K562 (cell line): Measurements from ENCODE around the gene FAM222A. TPM values are rescaled to one million over a fixed set of nuclear protein-coding genes. Genes with fewer than 3 reads are reported as not detected.

Experiments
- ARID1B ChIP-seq: fragments of 450-650 bp; IDR thresholded peaks from 2 replicates; pipeline ENCODE4 v1.6.1; 2016; ENCODE audit warnings: antibody characterized with exemption, mild to moderate bottlenecking, inconsistent platforms
- BHLHE40 ChIP-seq: IDR thresholded peaks from 2 replicates; pipeline ENCODE4 v1.6.1; 2011; ENCODE audit warnings: low read length, improper control_type of control experiment
- CSDE1 ChIP-seq, 2 experiments: fragments of 450-650 bp; IDR thresholded peaks; 2 replicates each; pipeline ENCODE4 v1.6.1; 2016; ENCODE audit warnings: mild to moderate bottlenecking in 1 of 2
- E2F1 ChIP-seq: sonication (generic); formaldehyde crosslinking; IDR thresholded peaks from 2 replicates; pipeline ENCODE4 v1.8.1; 2023; ENCODE audit warnings: mild to moderate bottlenecking, missing genetic modification reagents, moderate library complexity
- EHMT2 ChIP-seq: fragments of 450-650 bp; IDR thresholded peaks from 2 replicates; pipeline ENCODE4 v1.6.1; 2018; ENCODE audit warnings: antibody characterized with exemption
- ESRRA ChIP-seq: fragments of 450-650 bp; IDR thresholded peaks from 2 replicates; pipeline ENCODE4 v1.6.1; 2014; ENCODE audit warnings: low read depth, mild to moderate bottlenecking, moderate library complexity, borderline replicate concordance
- EWSR1 ChIP-seq: fragments of 450-650 bp; IDR thresholded peaks from 2 replicates; pipeline ENCODE4 v1.6.1; 2018; ENCODE audit warnings: borderline replicate concordance, mild to moderate bottlenecking, low read depth, moderate library complexity; ENCODE audit not compliant: partially characterized antibody
- FOXA1 ChIP-seq: fragments of 450-650 bp; IDR thresholded peaks from 2 replicates; pipeline ENCODE4 v1.6.1; 2016; ENCODE audit warnings: mild to moderate bottlenecking, borderline replicate concordance
- FOXA3 ChIP-seq, 2 experiments: fragments of 450-650 bp in 1 of 2; sonication (generic) in 1 of 2; formaldehyde crosslinking; IDR thresholded peaks in 1 of 2; conservative IDR thresholded peaks in 1 of 2; 2 replicates each; pipeline versions ENCODE4 v1.4.0 to v1.8.0; 2020 to 2022; ENCODE audit warnings: mild to moderate bottlenecking in 2 of 2, missing genetic modification reagents in 1 of 2
- NR2C2 ChIP-seq, 2 experiments: fragments of 200-800 bp in 1 of 2; sonication (Bioruptor generic) in 1 of 2; sonication (generic) in 1 of 2; formaldehyde crosslinking in 1 of 2; IDR thresholded peaks; 2 replicates each; pipeline versions ENCODE4 v1.6.1 to v1.8.0; 2016 to 2022; ENCODE audit warnings: mild to moderate bottlenecking in 1 of 2, missing compliant biosample characterization in 1 of 2, missing genetic modification characterization in 1 of 2, missing genetic modification reagents in 1 of 2
- RBM17 ChIP-seq: fragments of 200-400 bp; formaldehyde crosslinking; IDR thresholded peaks from 2 replicates; pipeline ENCODE4 v1.6.1; 2017; ENCODE audit warnings: low read depth, mild to moderate bottlenecking, low read length, borderline replicate concordance
- SOX6 ChIP-seq: fragments of 450-650 bp; IDR thresholded peaks from 2 replicates; pipeline ENCODE4 v1.6.1; 2014; ENCODE audit warnings: mild to moderate bottlenecking
- ZNF12 ChIP-seq: sonication (generic); formaldehyde crosslinking; IDR thresholded peaks from 2 replicates; pipeline ENCODE4 v1.4.0; 2020; ENCODE audit warnings: mild to moderate bottlenecking, missing genetic modification reagents
- ZNF24 ChIP-seq: fragments of 450-650 bp; IDR thresholded peaks from 2 replicates; pipeline ENCODE4 v1.6.1; 2016
- polyA plus RNA-seq, 8 experiments: library from polyadenylated mRNA; depleted of rRNA in 4 of 8; stranded (reverse) in 5 of 8; unstranded in 3 of 8; fragments of >200 nt; fragmentation: Nextera tagmentation in 2 of 8; fragmentation: Illumina TruSeq in 1 of 8; extraction: Ambion mirVana in 2 of 8; extraction: Trizol in 1 of 8; gene quantifications; 2 replicates each; pipeline versions ENCODE4 v1.2.1 to v1.2.3, GENCODE V29; 2011 to 2014; ENCODE audit warnings: inconsistent platforms in 1 of 8, missing spikeins in 1 of 8
- total RNA-seq, 7 experiments: library from RNA; depleted of rRNA in 6 of 7; stranded (reverse); fragments of >200 nt in 6 of 7; fragmentation: Illumina TruSeq in 2 of 7; extraction: Trizol in 2 of 7; gene quantifications; 2 replicates each; pipeline versions ENCODE4 v1.2.1 to v1.2.3, GENCODE V29; 2011 to 2021; ENCODE audit warnings: low replicate concordance in 1 of 7
- TF ChIP-seq, protein P1 (sequence below), 2 experiments: fragments of 450-650 bp; formaldehyde crosslinking in 1 of 2; IDR thresholded peaks; 2 replicates each; pipeline versions ENCODE4 v1.4.0 to v1.6.1; 2014 to 2020; ENCODE audit warnings: mild to moderate bottlenecking in 2 of 2, borderline replicate concordance in 1 of 2, low read depth in 1 of 2
- TF ChIP-seq, protein P2 (sequence below): fragments of 250-450 bp; sonication (Bioruptor Pico); IDR thresholded peaks from 2 replicates; pipeline ENCODE4 v1.8.0; 2022; ENCODE audit warnings: inconsistent platforms, mild to moderate bottlenecking, moderate library complexity, borderline replicate concordance

Gene FAM222A
- total and polyA plus RNA-seq, 9 of the 15 experiments (the other 6 are each of a cell fraction or from before 2014, with no cell fraction given) = 0.03 to 0.36 (median 0.12) TPM; not detected in 1

GRCh38 chr12:109697877-109698468, 15.7 kb upstream of the FAM222A start (continued):
- TF ChIP-seq, protein P1, sequence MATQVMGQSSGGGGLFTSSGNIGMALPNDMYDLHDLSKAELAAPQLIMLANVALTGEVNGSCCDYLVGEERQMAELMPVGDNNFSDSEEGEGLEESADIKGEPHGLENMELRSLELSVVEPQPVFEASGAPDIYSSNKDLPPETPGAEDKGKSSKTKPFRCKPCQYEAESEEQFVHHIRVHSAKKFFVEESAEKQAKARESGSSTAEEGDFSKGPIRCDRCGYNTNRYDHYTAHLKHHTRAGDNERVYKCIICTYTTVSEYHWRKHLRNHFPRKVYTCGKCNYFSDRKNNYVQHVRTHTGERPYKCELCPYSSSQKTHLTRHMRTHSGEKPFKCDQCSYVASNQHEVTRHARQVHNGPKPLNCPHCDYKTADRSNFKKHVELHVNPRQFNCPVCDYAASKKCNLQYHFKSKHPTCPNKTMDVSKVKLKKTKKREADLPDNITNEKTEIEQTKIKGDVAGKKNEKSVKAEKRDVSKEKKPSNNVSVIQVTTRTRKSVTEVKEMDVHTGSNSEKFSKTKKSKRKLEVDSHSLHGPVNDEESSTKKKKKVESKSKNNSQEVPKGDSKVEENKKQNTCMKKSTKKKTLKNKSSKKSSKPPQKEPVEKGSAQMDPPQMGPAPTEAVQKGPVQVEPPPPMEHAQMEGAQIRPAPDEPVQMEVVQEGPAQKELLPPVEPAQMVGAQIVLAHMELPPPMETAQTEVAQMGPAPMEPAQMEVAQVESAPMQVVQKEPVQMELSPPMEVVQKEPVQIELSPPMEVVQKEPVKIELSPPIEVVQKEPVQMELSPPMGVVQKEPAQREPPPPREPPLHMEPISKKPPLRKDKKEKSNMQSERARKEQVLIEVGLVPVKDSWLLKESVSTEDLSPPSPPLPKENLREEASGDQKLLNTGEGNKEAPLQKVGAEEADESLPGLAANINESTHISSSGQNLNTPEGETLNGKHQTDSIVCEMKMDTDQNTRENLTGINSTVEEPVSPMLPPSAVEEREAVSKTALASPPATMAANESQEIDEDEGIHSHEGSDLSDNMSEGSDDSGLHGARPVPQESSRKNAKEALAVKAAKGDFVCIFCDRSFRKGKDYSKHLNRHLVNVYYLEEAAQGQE (IDR thresholded peaks at IDR 0.05; ENCODE audit: borderline replicate concordance) = no peak
- TF ChIP-seq, protein P1 (CRISPR knock-in tag; IDR thresholded peaks at IDR 0.05; ENCODE audit: low read depth) = no peak
- TF ChIP-seq FOXA1 = no peak
- TF ChIP-seq ZNF24 = peak; percentile 52; the same call in 1 of the 2 replicates
- TF ChIP-seq NR2C2 (CRISPR knock-in tag; IDR thresholded peaks at IDR 0.05) = no peak
- no peak for TF ChIP-seq NR2C2 (tag; IDR thresholded peaks at IDR 0.05)
- no peak for TF ChIP-seq ESRRA
- TF ChIP-seq EWSR1 = no peak
- TF ChIP-seq E2F1 (CRISPR knock-in tag) = no peak
- no peak for TF ChIP-seq EHMT2
- no peak for TF ChIP-seq ZNF12
- peak; percentile 56 for TF ChIP-seq SOX6
- TF ChIP-seq FOXA3 (CRISPR knock-in tag; conservative IDR thresholded peaks at IDR 0.05 in 1 of 2, IDR thresholded peaks at IDR 0.05 in 1 of 2) = no peak
- no peak for TF ChIP-seq RBM17
- TF ChIP-seq ARID1B = peak; percentile 81
- peak; percentile 78 for TF ChIP-seq BHLHE40
- no peak for TF ChIP-seq CSDE1 (IDR thresholded peaks at IDR 0.05)
- TF ChIP-seq, protein P2, sequence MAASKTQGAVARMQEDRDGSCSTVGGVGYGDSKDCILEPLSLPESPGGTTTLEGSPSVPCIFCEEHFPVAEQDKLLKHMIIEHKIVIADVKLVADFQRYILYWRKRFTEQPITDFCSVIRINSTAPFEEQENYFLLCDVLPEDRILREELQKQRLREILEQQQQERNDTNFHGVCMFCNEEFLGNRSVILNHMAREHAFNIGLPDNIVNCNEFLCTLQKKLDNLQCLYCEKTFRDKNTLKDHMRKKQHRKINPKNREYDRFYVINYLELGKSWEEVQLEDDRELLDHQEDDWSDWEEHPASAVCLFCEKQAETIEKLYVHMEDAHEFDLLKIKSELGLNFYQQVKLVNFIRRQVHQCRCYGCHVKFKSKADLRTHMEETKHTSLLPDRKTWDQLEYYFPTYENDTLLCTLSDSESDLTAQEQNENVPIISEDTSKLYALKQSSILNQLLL (CRISPR knock-in tag) = no peak
